VCaP (cell line): ENCODE measurements around the gene GPR15LG.

Source experiments
- H3K27ac ChIP-seq: fragments of 450-650 bp; 2 replicates; pipeline ENCODE4 v1.5.1; 2017
- CTCF ChIP-seq: fragments of 450-650 bp; conservative IDR thresholded peaks from 2 replicates; pipeline ENCODE4 v1.5.1; 2017; ENCODE audit warnings: mild to moderate bottlenecking, moderate library complexity

The GPR15LG gene

DNA sequence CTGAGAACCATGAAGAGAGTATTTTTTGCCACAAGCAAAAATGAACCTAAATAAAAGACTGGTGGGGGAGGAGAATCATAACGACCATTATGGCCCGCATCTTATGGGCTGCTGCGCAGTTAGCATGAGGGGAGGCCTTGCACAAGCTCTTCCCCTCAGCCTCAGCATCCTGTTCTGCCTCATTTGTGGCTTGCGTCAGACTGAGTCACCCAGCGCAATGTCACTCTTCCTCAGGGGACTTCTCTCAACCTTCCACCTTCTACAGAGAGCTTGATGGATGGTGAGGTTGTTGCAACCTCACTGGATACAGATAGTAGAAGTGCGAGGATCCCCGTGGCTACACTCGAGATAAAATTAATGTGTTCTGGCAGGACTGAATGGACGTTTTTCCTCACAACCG lies 16.8 kb upstream of the GPR15LG start:
- no peak for TF ChIP-seq CTCF
- no peak overlapping the region for H3K27ac ChIP-seq

GRCh38 chr10:84158061-84158460 lies 15.5 kb upstream of the GPR15LG start:
- no peak overlapping the region for H3K27ac ChIP-seq
- TF ChIP-seq CTCF, result no peak

- TF ChIP-seq CTCF, result no peak
- H3K27ac ChIP-seq, result no peak overlapping the region
Observed at GRCh38 chr10:84158550-84158949, 15.1 kb upstream of the GPR15LG start.

DNA sequence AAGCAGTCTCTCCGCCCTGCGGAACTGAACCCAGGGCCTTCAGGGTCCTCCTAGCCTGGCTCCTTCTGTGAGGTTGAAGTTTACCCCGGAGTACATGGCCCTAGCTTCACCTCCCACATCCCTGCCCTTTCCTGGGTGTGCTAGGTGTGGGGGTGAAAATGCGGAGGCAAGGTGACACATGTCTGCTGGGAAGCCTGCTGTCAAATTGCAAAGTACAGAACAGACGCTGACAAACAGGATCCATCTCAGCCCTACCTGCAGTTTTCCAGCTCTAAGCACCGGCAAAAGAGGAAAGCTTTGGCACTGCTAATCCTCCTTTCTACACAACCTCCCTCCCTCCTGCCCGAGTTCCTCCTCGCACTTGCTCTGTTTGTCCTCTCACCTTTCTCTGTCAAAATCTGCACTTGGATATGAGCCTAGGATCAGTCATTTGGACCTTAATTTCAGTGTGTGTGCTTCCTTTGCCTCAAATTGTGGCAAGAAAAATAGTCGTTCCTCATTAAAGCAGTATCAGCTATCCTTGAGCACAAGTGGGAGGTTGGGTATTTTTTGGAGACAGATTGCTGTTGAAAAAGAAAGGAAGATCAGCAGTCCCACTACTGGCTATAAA lies 14.4 kb upstream of the GPR15LG start:
- no peak for TF ChIP-seq CTCF

GRCh38 chr10:84160663-84161362 lies 12.8 kb upstream of the GPR15LG start:
- H3K27ac ChIP-seq, result no peak overlapping the region

More for the DNA sequence above, 14.4 kb upstream of the GPR15LG start:
- no peak overlapping the region for H3K27ac ChIP-seq

DNA sequence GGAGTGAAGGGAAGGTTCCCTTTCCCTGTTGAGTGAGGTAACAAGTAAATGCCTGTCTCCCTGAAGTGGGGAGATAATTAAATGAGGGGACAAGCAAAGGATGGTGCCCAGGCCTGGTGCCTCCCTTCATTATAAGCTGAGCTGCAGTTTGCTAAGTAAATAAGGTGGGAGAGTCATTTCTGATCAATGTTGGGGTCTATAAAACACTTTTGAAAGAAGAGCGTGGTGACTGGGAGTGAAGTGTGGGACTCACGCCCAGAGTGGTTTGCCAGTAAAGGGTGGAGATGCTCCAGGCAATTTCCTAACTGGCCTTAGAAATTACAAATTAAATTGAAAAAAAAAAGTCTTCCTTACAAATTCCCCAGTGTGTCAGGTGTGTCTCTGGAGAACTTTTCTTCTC lies 9.6 kb upstream of the GPR15LG start:
- no peak for TF ChIP-seq CTCF
- no peak overlapping the region for H3K27ac ChIP-seq

More at GRCh38 chr10:84160663-84161362, 12.8 kb upstream of the GPR15LG start:
- peak; percentile 46; the same call in 1 of the 2 replicates for TF ChIP-seq CTCF

DNA sequence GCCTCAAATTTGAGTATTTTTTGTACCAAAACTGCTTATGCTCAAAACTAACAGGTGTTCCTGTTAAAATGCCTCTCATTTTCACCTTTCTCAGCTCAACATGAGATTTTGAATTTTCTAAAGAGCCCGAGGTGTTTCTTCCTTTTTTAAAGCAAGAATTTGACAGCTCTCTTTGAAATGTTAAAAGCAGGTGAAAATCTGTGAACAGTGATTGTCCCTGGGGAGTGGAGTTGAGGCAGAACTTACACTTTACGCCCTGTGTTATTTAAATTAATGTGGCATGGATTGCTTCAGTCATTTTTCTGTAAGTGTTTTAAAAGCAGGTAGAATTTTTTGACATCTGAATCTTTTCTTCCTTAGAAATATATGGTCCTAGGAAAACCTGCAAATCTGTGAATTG lies 9.2 kb upstream of the GPR15LG start:
- no peak for TF ChIP-seq CTCF
- no peak overlapping the region for H3K27ac ChIP-seq
